ENCODE data around the gene SAMD5. TPM values are rescaled to one million over a fixed set of nuclear protein-coding genes. Genes with fewer than 3 reads are reported as not detected.

Gene SAMD5
- total and polyA plus RNA-seq, 2 experiments from 2014 or later: 0.07 to 0.12 TPM

DNA sequence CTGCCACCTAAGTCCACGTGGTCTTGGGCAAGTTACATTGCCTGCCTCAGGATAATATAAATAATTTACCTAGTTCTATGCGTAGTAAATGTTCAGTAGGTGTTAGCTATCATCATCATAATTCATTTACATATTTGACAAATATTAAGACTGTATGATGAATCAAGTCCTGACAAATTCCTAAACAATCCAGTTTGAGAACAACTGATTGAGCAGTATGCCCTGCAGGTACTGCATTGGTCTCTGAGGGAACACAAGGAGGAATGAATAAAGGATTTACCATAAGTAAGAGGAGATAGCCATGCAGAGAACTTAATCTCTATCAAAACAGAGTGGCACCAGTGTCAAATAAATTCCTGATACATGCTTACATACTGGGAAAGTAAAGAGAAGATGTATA, 70.4 kb downstream of the SAMD5 start:
- Histone ChIP-seq H3K36me3 (no peaks in the 10 kb centered on the region), H3K4me3 (no peak overlapping the region), H3K4me1 (ENCODE audit: low read depth) (no peaks in the 10 kb centered on the region), H3K27me3 (no peaks in the 10 kb centered on the region), H3K27ac (no peak overlapping the region), H3K9me3 (ENCODE audit: low read depth) (no peaks in the 10 kb centered on the region)
- no peak for DNase-seq (ENCODE audit: low read depth in 1 of 2, low spot score in 1 of 2)
- TF ChIP-seq, protein P1, sequence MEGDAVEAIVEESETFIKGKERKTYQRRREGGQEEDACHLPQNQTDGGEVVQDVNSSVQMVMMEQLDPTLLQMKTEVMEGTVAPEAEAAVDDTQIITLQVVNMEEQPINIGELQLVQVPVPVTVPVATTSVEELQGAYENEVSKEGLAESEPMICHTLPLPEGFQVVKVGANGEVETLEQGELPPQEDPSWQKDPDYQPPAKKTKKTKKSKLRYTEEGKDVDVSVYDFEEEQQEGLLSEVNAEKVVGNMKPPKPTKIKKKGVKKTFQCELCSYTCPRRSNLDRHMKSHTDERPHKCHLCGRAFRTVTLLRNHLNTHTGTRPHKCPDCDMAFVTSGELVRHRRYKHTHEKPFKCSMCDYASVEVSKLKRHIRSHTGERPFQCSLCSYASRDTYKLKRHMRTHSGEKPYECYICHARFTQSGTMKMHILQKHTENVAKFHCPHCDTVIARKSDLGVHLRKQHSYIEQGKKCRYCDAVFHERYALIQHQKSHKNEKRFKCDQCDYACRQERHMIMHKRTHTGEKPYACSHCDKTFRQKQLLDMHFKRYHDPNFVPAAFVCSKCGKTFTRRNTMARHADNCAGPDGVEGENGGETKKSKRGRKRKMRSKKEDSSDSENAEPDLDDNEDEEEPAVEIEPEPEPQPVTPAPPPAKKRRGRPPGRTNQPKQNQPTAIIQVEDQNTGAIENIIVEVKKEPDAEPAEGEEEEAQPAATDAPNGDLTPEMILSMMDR (IDR thresholded peaks at IDR 0.05; ENCODE audit: low read depth, low read length): no peak

DNA sequence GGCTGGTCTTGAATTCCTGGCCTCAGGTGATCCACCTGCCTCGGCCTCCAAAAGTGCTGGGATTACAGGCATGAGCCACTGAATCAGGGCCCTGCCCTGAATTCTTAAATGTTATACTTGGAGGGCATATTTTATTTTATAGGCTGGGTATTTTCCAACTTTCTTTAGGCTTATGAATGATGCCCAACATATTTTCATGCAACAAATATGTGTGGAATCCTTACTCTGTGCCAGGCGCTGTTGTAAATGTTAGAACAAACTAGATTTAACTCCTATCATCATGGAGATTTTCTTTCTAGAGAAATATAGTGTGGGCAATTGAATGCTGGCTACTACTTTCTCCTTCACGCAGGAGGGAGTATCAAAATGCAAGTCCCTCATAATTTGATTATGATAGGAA, 71.2 kb downstream of the SAMD5 start:
- TF ChIP-seq, protein P1 (IDR thresholded peaks at IDR 0.05; ENCODE audit: low read depth, low read length): no peak
- Histone ChIP-seq H3K4me3 (no peak overlapping the region), H3K36me3 (no peaks in the 10 kb centered on the region), H3K27me3 (no peaks in the 10 kb centered on the region), H3K9me3 (ENCODE audit: low read depth) (no peaks in the 10 kb centered on the region), H3K27ac (no peak overlapping the region), H3K4me1 (ENCODE audit: low read depth) (no peaks in the 10 kb centered on the region)
- no peak for DNase-seq (ENCODE audit: low read depth in 1 of 2, low spot score in 1 of 2)

DNA sequence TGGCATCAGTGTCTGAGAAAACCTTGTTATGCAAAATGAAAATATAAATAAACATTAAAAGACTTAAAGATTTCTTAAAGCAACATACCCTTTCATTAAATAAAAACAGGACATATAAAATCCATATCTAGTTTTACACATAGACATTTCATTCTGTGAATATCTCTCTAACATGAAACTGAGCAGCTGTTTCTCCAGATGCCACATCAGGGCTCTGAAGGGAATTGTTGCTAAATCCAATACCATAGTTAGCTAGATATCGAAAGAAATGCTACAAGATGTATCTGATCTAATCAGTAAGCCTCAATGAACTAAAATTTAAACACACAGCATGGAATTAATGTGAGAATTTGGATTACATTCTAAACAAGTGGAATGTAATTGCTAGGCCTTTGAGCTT, 74.5 kb downstream of the SAMD5 start:
- H3K27me3 ChIP-seq: no peaks in the 10 kb centered on the region
- no peaks in the 10 kb centered on the region for H3K36me3 ChIP-seq
- no peak for DNase-seq (ENCODE audit: low read depth in 1 of 2, low spot score in 1 of 2)
- no peaks in the 10 kb centered on the region for H3K9me3 ChIP-seq (ENCODE audit: low read depth)
- H3K27ac ChIP-seq: no peak overlapping the region
- H3K4me1 ChIP-seq (ENCODE audit: low read depth): no peaks in the 10 kb centered on the region
- TF ChIP-seq, protein P1 (IDR thresholded peaks at IDR 0.05; ENCODE audit: low read depth, low read length): no peak
- H3K4me3 ChIP-seq: no peak overlapping the region

DNA sequence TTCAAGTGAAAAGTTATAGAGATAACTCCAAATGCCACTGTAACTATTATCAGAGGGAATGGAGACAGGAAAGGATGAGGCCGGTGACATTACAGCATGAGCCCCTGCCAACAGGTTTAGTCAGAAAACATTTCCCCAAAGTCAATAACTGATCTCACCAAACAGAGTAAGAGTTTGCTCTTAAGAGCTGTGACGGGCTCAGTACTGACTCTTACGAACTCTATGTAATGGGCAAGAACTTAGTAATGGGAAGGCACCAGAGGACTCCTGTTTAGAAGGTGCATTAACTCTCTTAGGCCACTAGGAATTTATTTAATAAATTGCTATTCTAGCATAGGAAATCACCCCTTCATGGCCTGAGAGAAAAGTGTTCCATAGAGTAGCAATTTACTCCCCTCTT, 76.8 kb downstream of the SAMD5 start:
- TF ChIP-seq, protein P1 (IDR thresholded peaks at IDR 0.05; ENCODE audit: low read depth, low read length): no peak
- no peak overlapping the region for H3K27ac ChIP-seq
- H3K4me1 ChIP-seq (ENCODE audit: low read depth): no peaks in the 10 kb centered on the region
- no peaks in the 10 kb centered on the region for H3K27me3 ChIP-seq
- no peaks in the 10 kb centered on the region for H3K9me3 ChIP-seq (ENCODE audit: low read depth)
- no peak overlapping the region for H3K4me3 ChIP-seq
- no peak for DNase-seq (ENCODE audit: low read depth in 1 of 2, low spot score in 1 of 2)
- H3K36me3 ChIP-seq: no peaks in the 10 kb centered on the region

DNA sequence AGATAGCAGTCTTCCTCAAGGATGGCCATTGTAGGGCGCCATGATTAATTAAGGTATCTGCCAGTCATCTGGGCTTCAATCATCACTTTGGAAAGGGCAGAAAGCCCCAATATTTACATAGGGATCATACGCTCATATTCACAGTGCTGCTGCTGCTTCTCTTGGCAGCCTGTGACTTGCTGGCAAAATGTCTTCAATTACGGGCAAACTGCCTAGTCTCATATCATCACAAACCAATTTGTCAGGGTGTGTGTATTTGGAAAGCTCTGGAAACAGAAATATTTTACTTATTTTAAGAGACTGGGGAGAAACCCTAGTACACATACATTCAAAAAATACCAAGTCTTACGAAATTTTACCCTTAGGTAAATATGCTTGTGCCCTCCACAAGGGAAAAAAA, 77.6 kb downstream of the SAMD5 start:
- peak in 1 of 2 donors; percentile 67 for DNase-seq (ENCODE audit: low read depth in 1 of 2, low spot score in 1 of 2)
- TF ChIP-seq, protein P1 (IDR thresholded peaks at IDR 0.05; ENCODE audit: low read depth, low read length): no peak
- Histone ChIP-seq H3K36me3 (no peaks in the 10 kb centered on the region), H3K4me1 (ENCODE audit: low read depth) (no peaks in the 10 kb centered on the region), H3K9me3 (ENCODE audit: low read depth) (no peaks in the 10 kb centered on the region), H3K27ac (no peak overlapping the region), H3K4me3 (no peak overlapping the region), H3K27me3 (no peaks in the 10 kb centered on the region)

DNA sequence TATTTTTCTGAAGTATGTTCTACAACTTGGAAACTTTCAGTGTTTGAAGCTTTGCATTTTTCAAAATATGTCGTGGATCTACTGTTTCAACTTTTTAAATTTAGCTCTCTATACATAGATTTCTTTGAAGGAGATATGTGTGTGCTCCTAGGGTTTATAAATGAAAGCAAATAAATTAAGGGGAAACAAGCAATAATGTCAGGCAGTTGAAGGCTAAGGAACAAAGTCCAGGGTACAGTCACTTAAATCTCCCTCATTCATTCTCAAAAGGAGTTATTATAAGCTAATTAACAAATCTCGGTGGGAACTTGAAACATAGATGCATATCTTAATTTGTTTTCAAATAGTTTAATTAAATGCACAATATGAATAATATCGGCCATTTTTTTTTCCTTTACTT, 79.4 kb downstream of the SAMD5 start:
- H3K27me3 ChIP-seq: no peaks in the 10 kb centered on the region
- H3K27ac ChIP-seq: no peak overlapping the region
- no peak for DNase-seq (ENCODE audit: low read depth in 1 of 2, low spot score in 1 of 2)
- no peaks in the 10 kb centered on the region for H3K36me3 ChIP-seq
- no peaks in the 10 kb centered on the region for H3K4me1 ChIP-seq (ENCODE audit: low read depth)
- H3K9me3 ChIP-seq (ENCODE audit: low read depth): no peaks in the 10 kb centered on the region
- TF ChIP-seq, protein P1 (IDR thresholded peaks at IDR 0.05; ENCODE audit: low read depth, low read length): no peak
- no peak overlapping the region for H3K4me3 ChIP-seq

All from cardiac muscle cell (in vitro differentiated cells and primary cell).